Ramos (cell line): ENCODE data around the gene DCP2.
"Not testable (repeated sequence)": the region's sequence is repeated elsewhere in the genome, so short reads cannot be mapped to it uniquely, and the experiment has no call there.

Source experiments
- in situ Hi-C: fragments of 300-500 bp; cut with MboI; formaldehyde crosslinking; loops from one replicate; pipeline ENCODE4 v1.14.3; 2022; ENCODE audit warnings: low sequenced_read_pairs; ENCODE audit not compliant: unreplicated experiment

DCP2 gene

GRCh38 chr5:112976432-112977309 lies at the start of gene DCP2:
Gene DCP2, plus strand, starts transcription at chr5:112976798. Its CDS starts 136 bp downstream, at chr5:112976934.
- in situ Hi-C loops = no loop called here

- in situ Hi-C loops = no loop called here
Observed at GRCh38 chr5:112929336-112930081, 47.1 kb upstream of the DCP2 start.

- in situ Hi-C loops = no loop called here
Observed at GRCh38 chr5:112930082-112930344, 46.6 kb upstream of the DCP2 start.

- in situ Hi-C loops = no loop called here
Observed at GRCh38 chr5:112931473-112931872, 45.1 kb upstream of the DCP2 start.

- in situ Hi-C loops = no loop called here
Observed at GRCh38 chr5:112933105-112933504, 43.5 kb upstream of the DCP2 start.

- in situ Hi-C loops = no loop called here
Observed at GRCh38 chr5:112933651-112934365, 42.8 kb upstream of the DCP2 start.

- in situ Hi-C loops = no loop called here
Observed at GRCh38 chr5:112934366-112934663, 42.3 kb upstream of the DCP2 start.

- in situ Hi-C loops = no loop called here
Observed at GRCh38 chr5:112935675-112936074, 40.9 kb upstream of the DCP2 start.

GRCh38 chr5:112938286-112938685 lies 38.3 kb upstream of the DCP2 start:
- in situ Hi-C loops = no loop called here

GRCh38 chr5:112940670-112941069 lies 35.9 kb upstream of the DCP2 start:
- in situ Hi-C loops = no loop called here

GRCh38 chr5:112948458-112948857 lies 28.1 kb upstream of the DCP2 start:
- in situ Hi-C loops = no loop called here

- in situ Hi-C loops = no loop called here
Observed at GRCh38 chr5:112951124-112951702, 25.4 kb upstream of the DCP2 start.

- in situ Hi-C loops = no loop called here
Observed at GRCh38 chr5:112956606-112957005, 20.0 kb upstream of the DCP2 start.

- in situ Hi-C loops = no loop called here
Observed at GRCh38 chr5:112957036-112957808, 19.4 kb upstream of the DCP2 start.

GRCh38 chr5:112958093-112959088 lies 18.2 kb upstream of the DCP2 start:
- in situ Hi-C loops = no loop called here

- in situ Hi-C loops = not testable (repeated sequence)
Observed at GRCh38 chr5:112959872-112960271, 16.7 kb upstream of the DCP2 start.

- in situ Hi-C loops = no loop called here
Observed at GRCh38 chr5:112960315-112960714, 16.3 kb upstream of the DCP2 start.

- in situ Hi-C loops = no loop called here
Observed at GRCh38 chr5:112960863-112961504, 15.6 kb upstream of the DCP2 start.

GRCh38 chr5:112963374-112963733 lies 13.2 kb upstream of the DCP2 start:
- in situ Hi-C loops = not testable (repeated sequence)
